ENCODE measurements around the gene LRRTM4. TPM values are rescaled to one million over a fixed set of nuclear protein-coding genes. Genes with fewer than 3 reads are reported as not detected.

The LRRTM4 gene
- total RNA-seq, 1 donor from 2014 or later = 28.8 TPM

DNA sequence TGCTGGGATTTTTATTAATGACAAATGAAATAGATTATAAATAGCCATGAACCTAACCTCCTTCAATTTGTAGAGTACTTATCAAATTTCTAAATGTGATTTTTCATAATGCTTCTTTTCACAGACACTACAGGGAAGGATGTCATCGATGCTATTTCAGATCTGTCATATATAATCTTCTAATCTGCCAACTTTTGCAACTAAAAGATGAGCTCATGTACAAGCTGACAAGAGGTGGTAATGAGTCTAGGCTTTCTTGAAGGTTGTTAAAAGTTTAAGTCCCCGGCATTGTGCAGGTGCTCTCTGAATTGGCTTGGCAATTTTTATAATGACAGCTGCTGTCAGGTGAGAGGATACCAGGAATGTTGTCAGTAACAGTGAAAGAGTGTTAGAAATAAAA lies 320.4 kb downstream of the LRRTM4 start:
- TF ChIP-seq, protein P1, sequence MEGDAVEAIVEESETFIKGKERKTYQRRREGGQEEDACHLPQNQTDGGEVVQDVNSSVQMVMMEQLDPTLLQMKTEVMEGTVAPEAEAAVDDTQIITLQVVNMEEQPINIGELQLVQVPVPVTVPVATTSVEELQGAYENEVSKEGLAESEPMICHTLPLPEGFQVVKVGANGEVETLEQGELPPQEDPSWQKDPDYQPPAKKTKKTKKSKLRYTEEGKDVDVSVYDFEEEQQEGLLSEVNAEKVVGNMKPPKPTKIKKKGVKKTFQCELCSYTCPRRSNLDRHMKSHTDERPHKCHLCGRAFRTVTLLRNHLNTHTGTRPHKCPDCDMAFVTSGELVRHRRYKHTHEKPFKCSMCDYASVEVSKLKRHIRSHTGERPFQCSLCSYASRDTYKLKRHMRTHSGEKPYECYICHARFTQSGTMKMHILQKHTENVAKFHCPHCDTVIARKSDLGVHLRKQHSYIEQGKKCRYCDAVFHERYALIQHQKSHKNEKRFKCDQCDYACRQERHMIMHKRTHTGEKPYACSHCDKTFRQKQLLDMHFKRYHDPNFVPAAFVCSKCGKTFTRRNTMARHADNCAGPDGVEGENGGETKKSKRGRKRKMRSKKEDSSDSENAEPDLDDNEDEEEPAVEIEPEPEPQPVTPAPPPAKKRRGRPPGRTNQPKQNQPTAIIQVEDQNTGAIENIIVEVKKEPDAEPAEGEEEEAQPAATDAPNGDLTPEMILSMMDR (IDR thresholded peaks at IDR 0.05; ENCODE audit: unreplicated experiment) = no peak
- no peaks in the 10 kb centered on the region for H3K27me3 Mint-ChIP-seq (ENCODE audit: low read depth)
- peaks cover 2% of the 10 kb centered on the region for H3K36me3 Mint-ChIP-seq
- H3K4me3 Mint-ChIP-seq = no peak overlapping the region
- H3K27ac Mint-ChIP-seq = no peak overlapping the region
- peaks cover 2% of the 10 kb centered on the region for H3K4me1 Mint-ChIP-seq
- no peak for DNase-seq (ENCODE audit: low spot score in 2 of 2, unreplicated experiment in 2 of 2)
- no peaks in the 10 kb centered on the region for H3K9me3 Mint-ChIP-seq

DNA sequence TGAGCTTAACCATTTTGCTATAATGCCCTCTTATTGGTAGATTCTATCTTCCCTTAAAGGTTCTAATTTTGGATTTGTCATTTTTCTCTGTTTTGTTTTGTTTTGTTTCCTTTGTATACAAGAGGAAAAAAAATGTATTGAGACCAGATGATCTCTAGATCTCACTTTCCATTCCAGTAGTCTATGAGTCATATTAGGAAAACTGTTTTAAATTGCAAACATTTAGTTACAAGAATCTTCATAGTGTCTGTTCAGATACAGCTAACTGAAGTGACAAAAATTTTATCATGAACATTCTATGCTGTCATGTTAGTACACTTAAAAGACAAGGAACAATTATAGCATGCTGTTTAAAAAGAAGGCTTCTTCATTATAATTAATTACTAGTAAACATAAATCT lies 322.8 kb downstream of the LRRTM4 start:
- Mint-ChIP-seq H3K4me3 (no peak overlapping the region), H3K9me3 (no peaks in the 10 kb centered on the region)
- TF ChIP-seq, protein P1 (IDR thresholded peaks at IDR 0.05; ENCODE audit: unreplicated experiment) = no peak

DNA sequence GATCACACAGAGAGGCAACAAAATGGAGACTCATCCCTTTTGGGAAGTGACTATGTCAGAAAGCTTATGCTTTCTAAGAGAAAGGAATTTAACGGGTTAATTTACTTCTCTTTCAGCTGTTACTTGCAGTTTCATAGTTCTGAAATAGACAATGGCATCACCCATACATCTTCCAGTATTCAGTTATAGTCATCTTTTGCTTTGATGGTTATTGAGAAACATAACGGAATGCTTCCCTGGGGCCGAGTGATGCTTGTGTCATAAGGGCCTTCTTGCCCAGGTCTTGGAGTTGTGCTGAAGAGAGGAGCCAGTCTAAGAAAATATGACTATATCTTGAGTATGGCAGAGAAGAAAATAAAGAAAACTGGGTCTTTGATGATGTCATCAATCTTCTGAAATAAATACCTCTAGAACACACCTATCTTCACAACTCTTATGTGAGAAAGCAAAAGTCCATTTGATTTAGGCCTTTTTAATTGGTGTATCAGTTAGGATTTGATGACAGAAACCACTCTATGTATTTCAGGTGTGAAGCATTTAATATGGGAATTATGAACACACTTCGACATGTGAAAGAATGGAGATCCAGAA lies 328.2 kb downstream of the LRRTM4 start:
- no peaks in the 10 kb centered on the region for H3K27me3 Mint-ChIP-seq (ENCODE audit: low read depth)

More for the DNA sequence above, 322.8 kb downstream of the LRRTM4 start:
- Mint-ChIP-seq H3K36me3 (no peaks in the 10 kb centered on the region), H3K27ac (no peak overlapping the region), H3K27me3 (ENCODE audit: low read depth) (no peaks in the 10 kb centered on the region), H3K4me1 (peaks cover 2% of the 10 kb centered on the region)
- DNase-seq (ENCODE audit: low spot score in 2 of 2, unreplicated experiment in 2 of 2) = no peak

DNA sequence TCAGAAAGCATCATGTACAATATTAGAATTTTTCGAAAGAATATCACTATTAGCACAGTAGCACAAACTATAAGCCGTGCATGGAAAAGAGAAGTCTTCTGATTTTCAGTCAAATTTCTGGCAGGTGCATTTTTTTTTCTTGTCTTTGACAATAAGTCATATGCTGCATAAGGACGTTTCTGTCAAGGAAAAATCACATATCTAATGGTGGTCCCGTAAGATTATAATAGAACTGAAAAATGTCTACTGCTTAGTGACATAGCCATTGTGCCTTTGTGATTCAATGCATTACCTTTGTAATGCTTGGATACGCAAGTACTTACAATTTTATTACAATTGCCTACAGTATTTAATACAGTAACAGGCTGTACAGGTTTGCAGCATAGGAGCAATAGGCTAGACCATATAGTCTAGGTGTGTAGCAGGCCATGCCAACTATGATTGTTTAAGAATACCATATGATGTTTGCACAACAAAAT lies 329.3 kb downstream of the LRRTM4 start:
- Mint-ChIP-seq H3K27me3 (ENCODE audit: low read depth) (no peaks in the 10 kb centered on the region), H3K36me3 (no peaks in the 10 kb centered on the region)

More for the DNA sequence above, 328.2 kb downstream of the LRRTM4 start:
- no peak overlapping the region for H3K4me3 Mint-ChIP-seq
- H3K4me1 Mint-ChIP-seq = peaks cover 2% of the 10 kb centered on the region
- DNase-seq (ENCODE audit: low spot score in 2 of 2, unreplicated experiment in 2 of 2) = no peak
- no peaks in the 10 kb centered on the region for H3K36me3 Mint-ChIP-seq
- H3K27ac Mint-ChIP-seq = no peak overlapping the region
- TF ChIP-seq, protein P1 (IDR thresholded peaks at IDR 0.05; ENCODE audit: unreplicated experiment) = no peak
- H3K9me3 Mint-ChIP-seq = no peaks in the 10 kb centered on the region

DNA sequence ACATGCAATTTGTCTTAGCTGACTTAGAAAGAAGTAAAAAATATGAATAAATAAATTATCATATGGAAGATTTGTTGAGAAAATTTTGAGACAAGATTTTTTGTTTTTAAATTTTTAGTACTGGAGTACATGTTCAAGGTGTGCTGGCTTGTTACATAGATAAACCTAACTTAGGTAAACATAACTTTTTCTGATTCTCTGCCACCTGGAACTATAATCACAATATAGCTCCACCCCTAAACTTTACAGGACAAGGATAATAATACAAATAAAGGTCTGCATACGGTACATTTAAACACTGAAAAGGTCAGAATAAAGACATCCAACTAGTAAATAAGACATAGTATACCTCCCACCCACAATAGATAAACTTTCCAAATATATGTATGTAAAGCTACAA lies 330.5 kb downstream of the LRRTM4 start:
- Mint-ChIP-seq H3K27me3 (ENCODE audit: low read depth) (no peaks in the 10 kb centered on the region), H3K9me3 (peaks cover 9% of the 10 kb centered on the region), H3K36me3 (no peaks in the 10 kb centered on the region), H3K27ac (no peak overlapping the region), H3K4me3 (no peak overlapping the region), H3K4me1 (no peaks in the 10 kb centered on the region)
- TF ChIP-seq, protein P1 (IDR thresholded peaks at IDR 0.05; ENCODE audit: unreplicated experiment) = no peak
- DNase-seq (ENCODE audit: low spot score in 2 of 2, unreplicated experiment in 2 of 2) = no peak

More for the DNA sequence above, 329.3 kb downstream of the LRRTM4 start:
- TF ChIP-seq, protein P1 (IDR thresholded peaks at IDR 0.05; ENCODE audit: unreplicated experiment) = no peak
- no peak for DNase-seq (ENCODE audit: low spot score in 2 of 2, unreplicated experiment in 2 of 2)
- Mint-ChIP-seq H3K4me1 (no peaks in the 10 kb centered on the region), H3K4me3 (no peak overlapping the region), H3K9me3 (peaks cover 9% of the 10 kb centered on the region), H3K27ac (no peak overlapping the region)
